Heart left ventricle (tissue), 16 donors: ENCODE results near the gene PCSK4. TPM values are rescaled to one million over a fixed set of nuclear protein-coding genes. Genes with fewer than 3 reads are reported as not detected.

Experiments used
- ATAC-seq, 4 donors: fragments of 200-7000 bp; cut with Tn5 transposase; one replicate each; pipeline ENCODE4 v1.9.1; 2020 to 2022; ENCODE audit warnings: moderate library complexity in 4 of 4, mild to moderate bottlenecking in 3 of 4, moderate number of reproducible peaks in 1 of 4
- DNase-seq, 5 donors: peaks; one replicate each; pipeline ENCODE4 v3.0.0-alpha.2; 2020
- H3K27ac ChIP-seq, 12 donors: fragments of 200-600 bp; sonication (generic) in 4 of 12; one replicate each; pipeline versions ENCODE4 v1.5.0 to v1.8.0; 2016 to 2022; ENCODE audit warnings: mild to moderate bottlenecking in 2 of 12
- H3K27me3 ChIP-seq, 9 donors: fragments of 200-600 bp; sonication (generic) in 2 of 9; one replicate each; pipeline versions ENCODE4 v1.5.1 to v1.8.0; 2016 to 2022; ENCODE audit warnings: mild to moderate bottlenecking in 3 of 9
- H3K36me3 ChIP-seq, 9 donors: fragments of 200-600 bp; sonication (generic) in 2 of 9; one replicate each; pipeline versions ENCODE4 v1.5.0 to v1.8.0; 2018 to 2022; ENCODE audit warnings: mild to moderate bottlenecking in 2 of 9
- H3K4me1 ChIP-seq, 12 donors: fragments of 200-600 bp; sonication (generic) in 4 of 12; one replicate each; pipeline versions ENCODE4 v1.5.0 to v1.8.0; 2016 to 2022; ENCODE audit warnings: mild to moderate bottlenecking in 3 of 12
- H3K4me3 ChIP-seq, 12 donors: fragments of 200-600 bp; sonication (generic) in 4 of 12; one replicate each; pipeline versions ENCODE4 v1.5.0 to v1.8.0; 2017 to 2022; ENCODE audit warnings: mild to moderate bottlenecking in 9 of 12, moderate library complexity in 4 of 12
- H3K9me3 ChIP-seq, 12 donors: fragments of 200-600 bp; sonication (generic) in 4 of 12; one replicate each; pipeline versions ENCODE4 v1.5.0 to v1.8.0; 2016 to 2022; ENCODE audit warnings: mild to moderate bottlenecking in 1 of 12
- POLR2A ChIP-seq, 2 donors: fragments of 450-650 bp; IDR thresholded peaks; one replicate each; pipeline ENCODE4 v1.6.1; 2017; ENCODE audit warnings: antibody characterized with exemption in 2 of 2, mild to moderate bottlenecking in 2 of 2, moderate library complexity in 2 of 2
- WGBS, 4 donors: extraction: QIAGEN DNeasy Blood & Tissue Kit in 2 of 4; methylation state at CpG; one replicate each; pipeline versions ENCODE4 v1.1.5 to v1.1.7; 2013 to 2018; 5-methylcytosine and 5-hydroxymethylcytosine counted together
- intact Hi-C, 10 donors: fragments of 100-400 bp; cut with DNase I; formaldehyde crosslinking; loops; one replicate each; pipeline versions ENCODE4 v1.11.1 to v1.14.2; 2022
- polyA plus RNA-seq, 2 donors: library from polyadenylated mRNA; stranded (reverse); fragments of 200-250 nt; gene quantifications; one replicate each; pipeline ENCODE4 v1.2.3, GENCODE V29; 2013
- total RNA-seq, 9 donors: library from RNA; depleted of rRNA in 2 of 9; stranded (reverse); fragments of >200 nt in 2 of 9; fragmentation: NEBNext Ultra II Directional in 3 of 9; extraction: Animal tissue kit (Norgen Biotek cat#: 25700) in 3 of 9; gene quantifications; one replicate each; pipeline versions ENCODE4 v1.1.0 to v1.2.4, GENCODE V29; 2016 to 2023
- TF ChIP-seq, protein P1 (sequence below), 12 donors: fragments of 200-600 bp; sonication (generic) in 4 of 12; IDR thresholded peaks; one replicate each; pipeline versions ENCODE4 v1.5.0 to v1.8.0; 2018 to 2022; ENCODE audit warnings: antibody characterized with exemption in 12 of 12, mild to moderate bottlenecking in 5 of 12
- donor health status: ischemic (EF 13 %, LVEDD 7.1; RV severe dilation, severe dysfunction).
- donor health status: healthy with polysubstance abuse.
- donor health status: DM: no; HTN: yes; CAD: no.
- donor health status: DM: no; HTN: no; CAD: no.
- donor health status: ischemic (EF 25% LVEDD 6.9; RV normal size, moderate dysfunction).
- donor health status: ischemic (EF 25% LVEDD 5.7; RV mildly dilated, moderate dysfunction).
- donor health status: healthy.
- donor health status: DM: yes; HTN: yes; CAD: no.
- donor health status: ischemic (EF 35%, LVEDD 5.7; RV mildly dilated, moderate dysfunction).
- donor health status: nonischemic (EF 11% LVEDD 7.7; RV severe dilation, severe dysfunction).
- donor health status: DM: yes; HTN: yes; CAD: no.
- donor health status: PGD.
- donor health status: ischemic (EF 29% LVEDD 5.4; RV normal size, mild dysfunction).
- donor health status: nonischemic (EF 23%, LVEDD 6.1; RV moderate dilation, normal function).

The PCSK4 gene
- total and polyA plus RNA-seq, 11 donors = 0.31 to 1.9 (median 1.2) TPM

- peak overlapping the region in 4 of 12 donors; percentile 22 to 50 (median 48) for H3K4me3 ChIP-seq
- peaks cover 0 to 34% (median 15%) of the 10 kb centered on the region in 12 donors for H3K4me1 ChIP-seq
- H3K36me3 ChIP-seq = peaks cover 0 to 13% (median 8%) of the 10 kb centered on the region in 9 donors
- DNase-seq = peak in 3 of 5 donors; percentile 25 to 53 (median 26)
- intact Hi-C loops = loop anchor here in 2 of 10 donors (5.0 to 10.0 kb wide), 2 partner anchors 65 to 132 kb away; partner anchors contain the start of gene ADAMTSL5 (in 1 of the 2)
- no peak for TF ChIP-seq POLR2A (IDR thresholded peaks at IDR 0.05)
- TF ChIP-seq, protein P1, sequence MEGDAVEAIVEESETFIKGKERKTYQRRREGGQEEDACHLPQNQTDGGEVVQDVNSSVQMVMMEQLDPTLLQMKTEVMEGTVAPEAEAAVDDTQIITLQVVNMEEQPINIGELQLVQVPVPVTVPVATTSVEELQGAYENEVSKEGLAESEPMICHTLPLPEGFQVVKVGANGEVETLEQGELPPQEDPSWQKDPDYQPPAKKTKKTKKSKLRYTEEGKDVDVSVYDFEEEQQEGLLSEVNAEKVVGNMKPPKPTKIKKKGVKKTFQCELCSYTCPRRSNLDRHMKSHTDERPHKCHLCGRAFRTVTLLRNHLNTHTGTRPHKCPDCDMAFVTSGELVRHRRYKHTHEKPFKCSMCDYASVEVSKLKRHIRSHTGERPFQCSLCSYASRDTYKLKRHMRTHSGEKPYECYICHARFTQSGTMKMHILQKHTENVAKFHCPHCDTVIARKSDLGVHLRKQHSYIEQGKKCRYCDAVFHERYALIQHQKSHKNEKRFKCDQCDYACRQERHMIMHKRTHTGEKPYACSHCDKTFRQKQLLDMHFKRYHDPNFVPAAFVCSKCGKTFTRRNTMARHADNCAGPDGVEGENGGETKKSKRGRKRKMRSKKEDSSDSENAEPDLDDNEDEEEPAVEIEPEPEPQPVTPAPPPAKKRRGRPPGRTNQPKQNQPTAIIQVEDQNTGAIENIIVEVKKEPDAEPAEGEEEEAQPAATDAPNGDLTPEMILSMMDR (IDR thresholded peaks at IDR 0.05) = no peak
- no peaks in the 10 kb centered on the region for H3K9me3 ChIP-seq
- no peak overlapping the region for H3K27ac ChIP-seq
- WGBS, 4 donors = 0 to 7% (median 4%) methylated on average over 7 to 63 of the region's 63 CpGs
- H3K27me3 ChIP-seq = peaks cover 49 to 67% (median 64%) of the 10 kb centered on the region in 9 donors
- ATAC-seq = no peak
Measured at GRCh38 chr19:1446713-1447481, 43.3 kb downstream of the PCSK4 start.

- no peak overlapping the region for H3K27ac ChIP-seq
- H3K27me3 ChIP-seq = peaks cover 43 to 59% (median 56%) of the 10 kb centered on the region in 9 donors
- H3K36me3 ChIP-seq = peaks cover 3 to 21% (median 16%) of the 10 kb centered on the region in 9 donors
- H3K9me3 ChIP-seq = no peaks in the 10 kb centered on the region
- H3K4me3 ChIP-seq = peak overlapping the region in 11 of 12 donors; percentile 22 to 53 (median 41)
- ATAC-seq = peak in 1 of 4 donors; percentile 9
- no peak for TF ChIP-seq POLR2A (IDR thresholded peaks at IDR 0.05)
- TF ChIP-seq, protein P1 (IDR thresholded peaks at IDR 0.05) = no peak
- H3K4me1 ChIP-seq = peaks cover 0 to 35% (median 15%) of the 10 kb centered on the region in 12 donors
- WGBS, 4 donors = 0 to 2% (median 2%) methylated on average over 25 to 99 of the region's 99 CpGs; no CpG with 5 or more reads in 1 of the 4 donors
- intact Hi-C loops = loop anchor here in 2 of 10 donors (5.0 to 10.0 kb wide), 2 partner anchors 66 to 131 kb away; partner anchors contain the start of gene ADAMTSL5 (in 1 of the 2)
- DNase-seq = peak in 3 of 5 donors; percentile 22 to 65 (median 25)
Measured at GRCh38 chr19:1445932-1446712, 44.0 kb downstream of the PCSK4 start.

DNA sequence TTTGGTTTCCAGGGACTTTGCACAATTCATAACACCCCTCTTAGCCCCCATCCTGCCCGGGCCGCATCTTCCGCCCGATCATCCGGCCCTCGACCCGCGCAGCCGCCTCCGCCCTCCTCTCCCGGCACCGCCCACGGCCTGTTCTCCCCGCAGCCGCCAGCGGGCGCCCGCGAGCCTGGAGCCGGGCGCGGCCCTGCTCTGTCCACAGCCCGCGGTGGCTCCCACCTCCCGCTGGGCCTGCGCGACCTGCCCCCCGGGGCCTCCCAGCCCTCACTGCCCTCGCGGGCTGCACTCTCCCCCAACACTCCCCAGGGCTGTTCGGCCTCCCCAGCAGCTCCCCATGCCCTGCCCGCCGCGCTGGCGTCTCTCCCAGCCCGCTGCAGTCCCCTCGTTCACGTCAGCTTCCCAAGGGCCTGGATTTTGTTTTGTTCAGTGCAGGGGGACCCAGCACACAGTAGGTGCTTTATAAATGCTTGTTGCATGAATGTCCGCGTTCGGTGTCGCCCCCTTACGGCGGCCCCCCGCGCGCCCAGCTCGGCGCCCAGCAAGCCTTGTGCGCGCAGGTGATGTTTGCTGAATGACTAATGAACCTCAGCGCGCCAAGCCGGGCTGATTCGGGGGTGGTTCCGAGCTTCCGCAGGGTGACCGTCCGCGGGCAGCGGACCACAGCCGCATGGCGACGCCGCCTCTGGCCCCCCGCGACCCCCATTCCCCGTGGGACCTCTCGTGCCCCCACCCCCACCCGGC lies 44.8 kb downstream of the PCSK4 start:
- H3K27ac ChIP-seq = no peak overlapping the region
- 2 to 4% (median 2%) methylated on average over 51 to 70 of the region's 70 CpGs for WGBS, 4 donors
- H3K9me3 ChIP-seq = no peaks in the 10 kb centered on the region
- no peak for TF ChIP-seq POLR2A (IDR thresholded peaks at IDR 0.05)
- TF ChIP-seq, protein P1 (IDR thresholded peaks at IDR 0.05) = peak; percentile 85 to 98 (median 94)
- peak; percentile 60 to 89 (median 70) for DNase-seq
- H3K4me1 ChIP-seq = peaks cover 0 to 43% (median 15%) of the 10 kb centered on the region in 12 donors
- H3K27me3 ChIP-seq = peaks cover 36 to 52% (median 49%) of the 10 kb centered on the region in 9 donors
- H3K36me3 ChIP-seq = peaks cover 8 to 28% (median 24%) of the 10 kb centered on the region in 9 donors
- H3K4me3 ChIP-seq = peak overlapping the region in 11 of 12 donors; percentile 16 to 53 (median 41)
- peak; percentile 23 to 91 (median 88) for ATAC-seq
- intact Hi-C loops = loop anchor here in 2 of 10 donors (5.0 to 10.0 kb wide), 2 partner anchors 67 to 131 kb away; partner anchors contain the start of gene ADAMTSL5 (in 1 of the 2)
